IMR-90 (cell line): ENCODE data around the gene CST9. TPM values are rescaled to one million over a fixed set of nuclear protein-coding genes. Genes with fewer than 3 reads are reported as not detected.
A peak's percentile ranks its signal among the peaks of the same experiment; 100 is the strongest.

Experiments
- ATAC-seq: fragments of 200-7000 bp; cut with Tn5 transposase; 2 replicates; pipeline ENCODE4 v1.9.1; 2020; ENCODE audit warnings: low read depth, mild to moderate bottlenecking, moderate library complexity
- BruUV-seq: library from RNA; stranded (reverse); fragments of 400-500 nt; replicated peaks from 2 replicates; lab custom pipeline; 2021; lab: Mats Ljungman, UMichigan
- CTCF ChIA-PET: fragments of 300-600 bp; formaldehyde crosslinking; extraction: SDS; loops from one replicate; lab custom pipeline; 2021; ENCODE audit warnings: antibody characterized with exemption; lab: Yijun Ruan, JAX
- POLR2A ChIA-PET: fragments of 300-600 bp; sonication (Branson Sonifier 250); formaldehyde crosslinking; loops from one replicate; lab custom pipeline; 2022; ENCODE audit warnings: antibody characterized with exemption; ENCODE audit not compliant: unreplicated experiment; lab: Charles Lee
- DNase-seq: peaks from one replicate; pipeline ENCODE4 v3.0.0; 2013
- H2AFZ ChIP-seq: replicated peaks from 2 replicates; pipeline ENCODE3; 2013; ENCODE audit warnings: low read length, mild to moderate bottlenecking; ENCODE audit not compliant: poor library complexity
- H2AK5ac ChIP-seq: 2 replicates; pipeline ENCODE4 v1.6.1; 2013; ENCODE audit warnings: low read depth, low read length, inconsistent platforms
- H2AK9ac ChIP-seq: replicated peaks from 2 replicates; pipeline ENCODE3; 2013; ENCODE audit warnings: mild to moderate bottlenecking, low read depth, low read length, moderate library complexity; ENCODE audit not compliant: poor library complexity
- H2BK120ac ChIP-seq: 2 replicates; pipeline ENCODE4 v1.6.1; 2013; ENCODE audit warnings: low read depth, low read length, inconsistent platforms
- H2BK15ac ChIP-seq: 3 replicates; pipeline ENCODE4 v1.6.1; 2013; ENCODE audit warnings: low read depth, low read length, inconsistent platforms
- H2BK20ac ChIP-seq: 2 replicates; pipeline ENCODE4 v1.6.1; 2013; ENCODE audit warnings: low read depth, mild to moderate bottlenecking, inconsistent platforms, low read length, moderate library complexity
- H2BK5ac ChIP-seq: 2 replicates; pipeline ENCODE4 v1.6.1; 2013; ENCODE audit warnings: mild to moderate bottlenecking, low read depth, low read length, inconsistent platforms; ENCODE audit not compliant: poor library complexity, severe bottlenecking
- H3K14ac ChIP-seq: replicated peaks from 2 replicates; pipeline ENCODE4 v1.6.1; 2013; ENCODE audit warnings: low read depth, low read length, inconsistent platforms
- H3K18ac ChIP-seq: 2 replicates; pipeline ENCODE4 v1.6.1; 2013; ENCODE audit warnings: low read depth, low read length, control low read depth
- H3K23ac ChIP-seq: 2 replicates; pipeline ENCODE4 v1.6.1; 2013; ENCODE audit warnings: low read depth, low read length, inconsistent platforms
- H3K27ac ChIP-seq: 2 replicates; pipeline ENCODE4 v1.5.1; 2013; ENCODE audit warnings: mild to moderate bottlenecking, control low read depth, low read length; ENCODE audit not compliant: insufficient read depth
- H3K27me3 ChIP-seq: 2 replicates; pipeline ENCODE4 v1.6.1; 2013; ENCODE audit warnings: low read length; ENCODE audit not compliant: control insufficient read depth, insufficient read depth
- H3K36me3 ChIP-seq: 2 replicates; pipeline ENCODE4 v1.6.1; 2013; ENCODE audit warnings: low read length, mixed read lengths; ENCODE audit not compliant: control insufficient read depth, insufficient read depth
- H3K4ac ChIP-seq: 2 replicates; pipeline ENCODE4 v1.6.1; 2013; ENCODE audit warnings: low read depth, low read length, inconsistent platforms
- H3K4me1 ChIP-seq: 2 replicates; pipeline ENCODE4 v1.6.1; 2013; ENCODE audit warnings: low read length, mixed read lengths; ENCODE audit not compliant: control insufficient read depth, insufficient read depth
- H3K4me2 ChIP-seq: 2 replicates; pipeline ENCODE4 v1.6.1; 2013; ENCODE audit warnings: low read depth, mild to moderate bottlenecking, control low read depth, low read length, moderate library complexity
- H3K4me3 ChIP-seq: 2 replicates; pipeline ENCODE4 v1.5.1; 2013; ENCODE audit warnings: low read depth, mild to moderate bottlenecking, control low read depth, low read length, moderate library complexity; ENCODE audit not compliant: insufficient read depth
- H3K56ac ChIP-seq: 2 replicates; pipeline ENCODE4 v1.6.1; 2013; ENCODE audit warnings: low read length, inconsistent platforms; ENCODE audit not compliant: insufficient read depth; ENCODE audit errors: extremely low read depth
- H3K79me1 ChIP-seq, 2 experiments: 2 replicates each; pipeline ENCODE4 v1.6.1; 2013; ENCODE audit warnings: low read length in 2 of 2, inconsistent platforms in 1 of 2, low read depth in 1 of 2
- H3K9ac ChIP-seq: 2 replicates; pipeline ENCODE4 v1.6.1; 2013; ENCODE audit warnings: low read depth, low read length, control low read depth
- H3K9me1 ChIP-seq: 2 replicates; pipeline ENCODE4 v1.6.1; 2013; ENCODE audit warnings: low read length, inconsistent platforms; ENCODE audit not compliant: insufficient read depth
- H3K9me3 ChIP-seq: 2 replicates; pipeline ENCODE4 v1.6.1; 2013; ENCODE audit warnings: low read length; ENCODE audit not compliant: control insufficient read depth, insufficient read depth
- H4K20me1 ChIP-seq: 2 replicates; pipeline ENCODE4 v1.6.1; 2013; ENCODE audit warnings: low read length, inconsistent platforms; ENCODE audit not compliant: insufficient read depth
- H4K5ac ChIP-seq: 2 replicates; pipeline ENCODE4 v1.6.1; 2013; ENCODE audit warnings: mild to moderate bottlenecking, low read depth, low read length, control low read depth
- H4K8ac ChIP-seq, 2 experiments: 2 replicates each; pipeline ENCODE4 v1.6.1; 2013; ENCODE audit warnings: low read depth in 2 of 2, low read length in 2 of 2, control low read depth in 1 of 2, inconsistent platforms in 1 of 2
- H4K91ac ChIP-seq: 2 replicates; pipeline ENCODE4 v1.6.1; 2013; ENCODE audit warnings: low read depth, low read length, inconsistent platforms; ENCODE audit not compliant: insufficient read depth
- BHLHE40 ChIP-seq: fragments of 150-350 bp; IDR thresholded peaks from 2 replicates; pipeline ENCODE4 v1.6.1; 2016; ENCODE audit warnings: mild to moderate bottlenecking, low read depth, low read length
- CHD1 ChIP-seq: IDR thresholded peaks from 2 replicates; pipeline ENCODE4 v1.6.1; 2012; ENCODE audit warnings: low read depth, low read length, improper control_type of control experiment
- NFE2L2 ChIP-seq: fragments of 150-350 bp; IDR thresholded peaks from 2 replicates; pipeline ENCODE4 v1.6.1; 2016; ENCODE audit warnings: low read depth, mild to moderate bottlenecking, low read length
- POLR2A ChIP-seq: IDR thresholded peaks from 2 replicates; pipeline ENCODE4 v1.6.1; 2012; ENCODE audit warnings: mild to moderate bottlenecking, low read depth, low read length
- RCOR1 ChIP-seq: IDR thresholded peaks from 2 replicates; pipeline ENCODE4 v1.6.1; 2012; ENCODE audit warnings: mild to moderate bottlenecking, low read length, improper control_type of control experiment; ENCODE audit not compliant: insufficient replicate concordance
- RFX5 ChIP-seq: IDR thresholded peaks from 2 replicates; pipeline ENCODE4 v1.8.0; 2012; ENCODE audit warnings: low read depth, mild to moderate bottlenecking, low read length, moderate library complexity
- SMC3 ChIP-seq: fragments of 150-350 bp; IDR thresholded peaks from 2 replicates; pipeline ENCODE4 v1.6.1; 2016; ENCODE audit warnings: low read depth, mild to moderate bottlenecking, antibody characterized with exemption, low read length, moderate library complexity
- WGBS, 2 experiments: methylation state at CpG; one replicate each; pipeline versions ENCODE4 v1.1.5 to v1.1.7; 2013; ENCODE audit warnings: missing lambda C conversion rate in 2 of 2; ENCODE audit not compliant: insufficient read length in 1 of 2; ENCODE audit errors: extremely low coverage in 2 of 2; 5-methylcytosine and 5-hydroxymethylcytosine counted together
- dilution Hi-C: fragments of 300-500 bp; cut with HindIII; formaldehyde crosslinking; loops from one replicate; pipeline ENCODE4 v1.14.3; 2018; ENCODE audit warnings: low sequenced_read_pairs; ENCODE audit not compliant: unreplicated experiment
- in situ Hi-C: fragments of 300-500 bp; cut with MboI; formaldehyde crosslinking; loops from 3 replicates; pipeline ENCODE4 v1.14.3; 2019; ENCODE audit warnings: low sequenced_read_pairs, inconsistent platforms, mixed read lengths
- intact Hi-C: fragments of 100-400 bp; cut with micrococcal nuclease; formaldehyde crosslinking; loops from 2 replicates; pipeline ENCODE4 v1.10.0; 2022
- polyA plus RNA-seq, 3 experiments: library from polyadenylated mRNA; depleted of rRNA; stranded (reverse); fragments of >200 nt; gene quantifications; 2 replicates each; pipeline ENCODE4 v1.2.3, GENCODE V29; 2012; ENCODE audit warnings: low replicate concordance in 1 of 3
- total RNA-seq: library from RNA; depleted of rRNA; stranded (reverse); fragments of >200 nt; gene quantifications from 2 replicates; pipeline ENCODE4 v1.2.3, GENCODE V29; 2012
- TF ChIP-seq, protein P1 (sequence below): conservative IDR thresholded peaks from 2 replicates; pipeline ENCODE4 v1.5.1; 2012; ENCODE audit warnings: mild to moderate bottlenecking, low read depth, low read length, improper control_type of control experiment

Gene CST9
- total and polyA plus RNA-seq, 2 of the 4 experiments (the other 2 are of a cell fraction): not detected

DNA sequence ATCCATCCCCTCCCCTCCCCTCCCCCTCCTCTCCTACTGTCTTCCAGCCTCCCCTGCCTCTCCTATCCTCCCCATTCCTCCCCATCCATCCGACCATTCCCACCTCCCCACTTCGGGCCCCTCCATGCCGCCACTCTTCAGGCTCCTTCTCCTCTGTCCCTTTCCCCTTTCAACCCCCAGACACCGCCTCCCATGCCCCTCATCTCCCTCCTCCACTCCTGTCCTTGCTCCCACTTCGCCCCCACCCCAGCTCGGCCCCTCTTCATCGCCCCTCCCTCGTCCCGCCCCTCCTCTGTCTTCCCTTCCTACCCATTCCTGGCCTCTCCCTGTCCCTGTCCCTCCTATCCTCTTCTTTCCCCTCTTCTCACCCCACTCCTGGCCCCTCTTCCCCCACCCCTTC, 32.6 kb upstream of the CST9 start:
- peak overlapping the region; percentile 65; the same call in 1 of the 2 replicates for H3K4ac ChIP-seq
- peak overlapping the region; percentile 34; the same call in 1 of the 2 replicates for H4K91ac ChIP-seq
- intact Hi-C loops: loop anchor here (5.0 kb wide), 1 partner anchor 276 kb away; the partner anchor contains the start of gene GZF1
- no peak for TF ChIP-seq NFE2L2
- no peak for TF ChIP-seq RCOR1
- TF ChIP-seq BHLHE40: no peak
- no peak for TF ChIP-seq SMC3
- TF ChIP-seq, protein P1, sequence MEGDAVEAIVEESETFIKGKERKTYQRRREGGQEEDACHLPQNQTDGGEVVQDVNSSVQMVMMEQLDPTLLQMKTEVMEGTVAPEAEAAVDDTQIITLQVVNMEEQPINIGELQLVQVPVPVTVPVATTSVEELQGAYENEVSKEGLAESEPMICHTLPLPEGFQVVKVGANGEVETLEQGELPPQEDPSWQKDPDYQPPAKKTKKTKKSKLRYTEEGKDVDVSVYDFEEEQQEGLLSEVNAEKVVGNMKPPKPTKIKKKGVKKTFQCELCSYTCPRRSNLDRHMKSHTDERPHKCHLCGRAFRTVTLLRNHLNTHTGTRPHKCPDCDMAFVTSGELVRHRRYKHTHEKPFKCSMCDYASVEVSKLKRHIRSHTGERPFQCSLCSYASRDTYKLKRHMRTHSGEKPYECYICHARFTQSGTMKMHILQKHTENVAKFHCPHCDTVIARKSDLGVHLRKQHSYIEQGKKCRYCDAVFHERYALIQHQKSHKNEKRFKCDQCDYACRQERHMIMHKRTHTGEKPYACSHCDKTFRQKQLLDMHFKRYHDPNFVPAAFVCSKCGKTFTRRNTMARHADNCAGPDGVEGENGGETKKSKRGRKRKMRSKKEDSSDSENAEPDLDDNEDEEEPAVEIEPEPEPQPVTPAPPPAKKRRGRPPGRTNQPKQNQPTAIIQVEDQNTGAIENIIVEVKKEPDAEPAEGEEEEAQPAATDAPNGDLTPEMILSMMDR: no peak
- TF ChIP-seq POLR2A: no peak
- no peak for TF ChIP-seq RFX5
- no peak for TF ChIP-seq CHD1
- no peaks in the 10 kb centered on the region for H3K9me3 ChIP-seq
- H3K9me1 ChIP-seq: peaks cover 10% of the 10 kb centered on the region; the same call in 1 of the 2 replicates
- H2AFZ ChIP-seq: peak overlapping the region; percentile 72
- no peak for ATAC-seq
- H3K27ac ChIP-seq: 0 out of 2 replicates have a peak overlapping the region, but pooled peaks have one; percentile 20
- H4K5ac ChIP-seq: no peak overlapping the region
- H3K14ac ChIP-seq: no peak overlapping the region
- H3K4me2 ChIP-seq: no peak overlapping the region; the same call in 1 of the 2 replicates
- no peak overlapping the region; the same call in 2 of the 3 replicates for H2BK15ac ChIP-seq
- no peak overlapping the region for H2AK5ac ChIP-seq
- no peak overlapping the region for H2BK120ac ChIP-seq
- H2AK9ac ChIP-seq: peak overlapping the region; percentile 87
- no peaks in the 10 kb centered on the region for H3K27me3 ChIP-seq
- H3K23ac ChIP-seq: no peak overlapping the region
- no peak overlapping the region for H2BK5ac ChIP-seq
- in situ Hi-C loops: loop anchor here (25.0 kb wide), 2 partner anchors 1624 to 1774 kb away; partner anchors contain the start of gene GINS1
- no TSS peak for BruUV-seq
- DNase-seq: no peak
- peak overlapping the region; percentile 56 to 57; a peak in 2 of 4 replicates for H4K8ac ChIP-seq
- peaks cover 6% of the 10 kb centered on the region for H4K20me1 ChIP-seq
- H3K18ac ChIP-seq: no peak overlapping the region; the same call in 1 of the 2 replicates
- H3K4me1 ChIP-seq: peaks cover 13% of the 10 kb centered on the region
- no peak overlapping the region for H3K9ac ChIP-seq
- H3K56ac ChIP-seq: no peak overlapping the region
- dilution Hi-C loops: no loop called here
- ChIA-PET POLR2A (no interaction called here), CTCF (no interaction called here)
- no peak overlapping the region for H3K4me3 ChIP-seq
- no peak overlapping the region for H2BK20ac ChIP-seq
- H3K79me1 ChIP-seq: peaks cover 17 to 29% of the 10 kb centered on the region in 2 experiments
- peaks cover 13% of the 10 kb centered on the region for H3K36me3 ChIP-seq
- 56% methylated on average over 4 of the region's 9 CpGs; no CpG with 5 or more reads in 1 of the 2 experiments for WGBS, 2 experiments
